AG04450 (cell line): ENCODE measurements around the gene RNASE8. TPM values are rescaled to one million over a fixed set of nuclear protein-coding genes. Genes with fewer than 3 reads are reported as not detected.

ENCODE experiments used
- CTCF ChIA-PET: fragments of 300-600, 350-600 bp; formaldehyde crosslinking; extraction: SDS; loops from one replicate; lab custom pipeline; 2022; ENCODE audit warnings: antibody characterized with exemption, inconsistent platforms; lab: Charles Lee
- POLR2A ChIA-PET: fragments of 350-600 bp; formaldehyde crosslinking; extraction: SDS; loops from one replicate; lab custom pipeline; 2021; ENCODE audit warnings: antibody characterized with exemption, inconsistent platforms; lab: Yijun Ruan, JAX
- DNase-seq: peaks from one replicate; pipeline ENCODE4 v3.0.0-alpha.2; 2011; ENCODE audit warnings: low read depth, low spot score
- H3K27ac ChIP-seq: one replicate; pipeline ENCODE4 v1.5.1; 2012; ENCODE audit warnings: low read depth, low read length, control low read depth
- H3K27me3 ChIP-seq: one replicate; pipeline ENCODE4 v1.6.0; 2012; ENCODE audit warnings: low read length; ENCODE audit not compliant: control insufficient read depth, insufficient read depth
- H3K4me3 ChIP-seq: 2 replicates; pipeline ENCODE4 v1.5.1; 2011; ENCODE audit warnings: mild to moderate bottlenecking, low read depth, low read length, control low read depth
- H3K9me3 ChIP-seq: 2 replicates; pipeline ENCODE4 v1.5.1; 2012; ENCODE audit warnings: low read length; ENCODE audit not compliant: control insufficient read depth, insufficient read depth
- polyA plus RNA-seq: library from polyadenylated mRNA; depleted of rRNA; stranded (reverse); fragments of >200 nt; gene quantifications from 2 replicates; pipeline ENCODE4 v1.2.3, GENCODE V29; 2011
- TF ChIP-seq, protein P1 (sequence below): IDR thresholded peaks from 2 replicates; pipeline ENCODE4 v1.5.1; 2011; ENCODE audit warnings: low read depth, low read length, control low read depth, inconsistent platforms

Gene RNASE8
- polyA plus RNA-seq, 1 experiment = not detected

DNA sequence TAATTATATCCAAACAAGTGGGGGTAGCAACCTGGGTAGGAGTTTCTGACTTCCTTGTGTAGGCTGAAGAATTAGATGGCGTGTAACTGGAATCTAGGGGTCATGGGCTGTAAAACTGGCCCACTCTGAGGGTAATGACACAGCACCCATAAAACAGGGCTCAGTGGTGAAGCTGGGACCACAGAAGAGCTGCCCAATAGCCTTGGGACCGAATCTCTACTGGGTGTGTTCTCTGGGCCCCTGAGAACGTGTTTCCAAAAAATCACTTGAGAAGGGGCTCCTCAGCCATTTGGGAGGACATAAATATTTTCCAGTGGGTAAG, 3.7 kb downstream of the RNASE8 start:
- TF ChIP-seq, protein P1, sequence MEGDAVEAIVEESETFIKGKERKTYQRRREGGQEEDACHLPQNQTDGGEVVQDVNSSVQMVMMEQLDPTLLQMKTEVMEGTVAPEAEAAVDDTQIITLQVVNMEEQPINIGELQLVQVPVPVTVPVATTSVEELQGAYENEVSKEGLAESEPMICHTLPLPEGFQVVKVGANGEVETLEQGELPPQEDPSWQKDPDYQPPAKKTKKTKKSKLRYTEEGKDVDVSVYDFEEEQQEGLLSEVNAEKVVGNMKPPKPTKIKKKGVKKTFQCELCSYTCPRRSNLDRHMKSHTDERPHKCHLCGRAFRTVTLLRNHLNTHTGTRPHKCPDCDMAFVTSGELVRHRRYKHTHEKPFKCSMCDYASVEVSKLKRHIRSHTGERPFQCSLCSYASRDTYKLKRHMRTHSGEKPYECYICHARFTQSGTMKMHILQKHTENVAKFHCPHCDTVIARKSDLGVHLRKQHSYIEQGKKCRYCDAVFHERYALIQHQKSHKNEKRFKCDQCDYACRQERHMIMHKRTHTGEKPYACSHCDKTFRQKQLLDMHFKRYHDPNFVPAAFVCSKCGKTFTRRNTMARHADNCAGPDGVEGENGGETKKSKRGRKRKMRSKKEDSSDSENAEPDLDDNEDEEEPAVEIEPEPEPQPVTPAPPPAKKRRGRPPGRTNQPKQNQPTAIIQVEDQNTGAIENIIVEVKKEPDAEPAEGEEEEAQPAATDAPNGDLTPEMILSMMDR = no peak
- POLR2A ChIA-PET = no interaction called here
- CTCF ChIA-PET = interaction anchor here (1.6 to 3.1 kb wide), 5 partner anchors 10 to 56 kb away, joined by 6 to 38 read pairs (median 9); no protein-coding TSS in a partner anchor
- DNase-seq = no peak
- Histone ChIP-seq H3K9me3 (no peaks in the 10 kb centered on the region), H3K27me3 (no peaks in the 10 kb centered on the region), H3K27ac (no peak overlapping the region), H3K4me3 (no peak overlapping the region)

DNA sequence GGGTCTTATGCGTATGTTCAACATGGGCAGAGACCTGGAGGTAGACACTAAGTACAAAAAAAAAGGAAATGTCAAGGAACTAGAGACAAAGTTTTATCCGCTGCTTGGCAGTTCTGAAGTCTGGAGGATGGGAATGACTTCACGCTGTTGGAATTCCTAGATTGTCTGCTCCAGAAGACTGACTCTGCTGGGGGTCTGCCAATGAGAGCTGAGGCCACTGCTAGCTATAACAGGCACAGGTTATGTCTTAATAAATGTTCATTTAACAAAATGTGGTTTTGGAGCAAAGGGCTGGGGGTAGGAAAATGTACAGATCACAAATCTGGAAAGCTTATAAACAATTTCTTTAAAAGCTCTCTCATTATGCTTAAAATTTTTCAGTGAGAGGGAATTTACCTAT, 5.9 kb downstream of the RNASE8 start:
- ChIA-PET POLR2A (interaction anchor here (1.6 kb wide), 1 partner anchor 8 kb away, joined by 6 read pairs; no protein-coding TSS in a partner anchor), CTCF (interaction anchor here (0.7 to 3.1 kb wide), 9 partner anchors 8 to 93 kb away, joined by 3 to 38 read pairs (median 4); no protein-coding TSS in a partner anchor)
- H3K4me3 ChIP-seq = no peak overlapping the region
- no peak overlapping the region for H3K27ac ChIP-seq
- TF ChIP-seq, protein P1 = no peak
- no peaks in the 10 kb centered on the region for H3K9me3 ChIP-seq
- H3K27me3 ChIP-seq = no peaks in the 10 kb centered on the region
- DNase-seq = peak; percentile 54

DNA sequence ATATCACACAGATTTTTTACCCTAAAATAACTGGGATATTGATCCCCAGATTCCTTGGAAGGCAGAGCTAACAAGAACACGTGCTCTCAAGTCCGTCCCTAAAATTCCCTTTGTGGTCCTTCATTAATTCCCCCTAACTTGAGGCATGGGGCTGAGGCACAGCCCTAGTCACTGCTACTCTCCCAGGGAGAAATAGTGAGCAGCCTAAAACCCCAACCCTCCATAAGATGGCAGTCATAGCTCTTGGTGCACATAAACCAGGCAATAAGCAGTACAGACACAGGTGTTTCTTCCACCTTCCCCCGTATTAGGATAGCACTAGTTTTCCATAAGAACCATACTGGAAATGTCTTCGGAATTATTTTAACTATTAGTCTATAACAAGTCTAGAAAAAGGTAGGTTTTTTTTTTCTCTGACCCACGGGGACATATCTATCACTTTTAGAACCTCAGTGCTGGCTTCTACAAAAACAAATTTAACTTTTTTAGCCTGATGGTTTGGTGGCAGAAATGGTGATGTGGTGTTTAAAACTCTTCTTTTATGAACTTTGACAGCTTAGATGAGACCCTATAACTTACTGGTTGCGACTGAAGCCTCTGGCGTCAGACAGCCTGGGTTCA, 9.4 kb downstream of the RNASE8 start:
- ChIA-PET CTCF (interaction anchor here (0.5 to 5.0 kb wide), 11 partner anchors 19 to 369 kb away, joined by 3 to 153 read pairs (median 9); no protein-coding TSS in a partner anchor), POLR2A (interaction anchor here (0.7 kb wide), 1 partner anchor 38 kb away, joined by 3 read pairs; no protein-coding TSS in a partner anchor)
- no peaks in the 10 kb centered on the region for H3K27me3 ChIP-seq
- H3K4me3 ChIP-seq = no peak overlapping the region
- H3K9me3 ChIP-seq = no peaks in the 10 kb centered on the region; the same call in 1 of the 2 replicates
- H3K27ac ChIP-seq = no peak overlapping the region
- DNase-seq = no peak
- TF ChIP-seq, protein P1 = peak; percentile 33; the same call in 1 of the 2 replicates

DNA sequence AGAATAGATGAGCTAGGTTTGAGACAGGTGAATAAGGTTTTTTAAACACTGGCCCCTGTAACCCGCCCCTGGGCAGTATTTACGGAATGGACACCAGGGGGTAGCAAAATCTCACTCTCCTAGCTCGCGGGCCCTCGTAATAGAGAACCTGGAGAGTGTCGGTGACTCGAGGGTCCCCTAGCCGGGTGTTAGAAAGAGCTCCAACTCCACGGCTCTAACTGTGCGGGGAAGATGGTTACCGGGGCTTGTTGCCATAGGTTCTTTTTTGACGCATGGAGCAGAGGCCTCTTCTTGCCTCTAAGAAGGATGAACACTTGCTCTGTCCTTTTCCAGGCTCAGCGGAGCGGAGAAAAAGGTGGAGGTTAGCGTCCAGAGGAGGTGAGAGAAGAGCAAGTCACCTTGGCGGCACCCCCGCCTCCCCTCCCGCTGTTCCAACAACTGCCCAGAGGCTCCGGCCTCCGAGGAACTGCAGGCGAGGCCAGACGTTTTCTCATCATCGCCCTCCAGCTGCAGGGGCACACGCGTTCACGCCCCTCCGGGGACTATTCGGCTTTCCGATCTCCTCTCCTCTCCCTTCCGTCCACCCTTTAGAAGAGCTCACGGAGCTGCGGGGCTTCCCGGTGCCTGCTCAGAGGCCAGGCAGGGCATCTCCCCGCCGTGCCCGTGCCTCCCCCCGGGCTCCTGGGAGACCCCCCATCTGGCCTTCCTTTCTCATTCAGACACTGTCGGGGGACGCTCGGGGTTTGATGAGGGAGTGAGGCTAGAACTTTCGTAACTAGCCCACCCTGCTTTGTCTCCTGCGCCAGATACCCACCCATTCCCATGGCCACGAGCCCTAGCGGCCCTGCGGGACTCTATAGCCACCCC, 11.1 kb downstream of the RNASE8 start:
- no peak for DNase-seq
- Histone ChIP-seq H3K9me3 (no peaks in the 10 kb centered on the region; the same call in 1 of the 2 replicates), H3K27me3 (no peaks in the 10 kb centered on the region), H3K27ac (peak overlapping the region; percentile 52), H3K4me3 (peak overlapping the region; percentile 82)
- CTCF ChIA-PET = interaction anchor here (0.8 to 5.0 kb wide), 19 partner anchors 10 to 148 kb away, joined by 3 to 153 read pairs (median 7); partner anchors contain the start of gene TMEM253
- TF ChIP-seq, protein P1 = peak; percentile 73
- POLR2A ChIA-PET = interaction anchor here (0.6 to 1.6 kb wide), 3 partner anchors 19 to 77 kb away, joined by 3 to 4 read pairs (median 3); no protein-coding TSS in a partner anchor
